HFFc6 (cell line): ENCODE measurements around the gene ZBTB49. TPM values are rescaled to one million over a fixed set of nuclear protein-coding genes. Genes with fewer than 3 reads are reported as not detected.

Experiments
- DNase-seq: peaks from one replicate; pipeline ENCODE4 v3.0.0-alpha.2; 2018
- H3K27ac Mint-ChIP-seq: 2 replicates; pipeline ENCODE4 v1.8.0; 2020; ENCODE audit warnings: mild to moderate bottlenecking, mixed read lengths
- H3K27me3 Mint-ChIP-seq: 2 replicates; pipeline ENCODE4 v1.8.0; 2021; ENCODE audit warnings: mild to moderate bottlenecking, moderate library complexity, mixed read lengths; ENCODE audit not compliant: insufficient read depth
- H3K36me3 Mint-ChIP-seq: 2 replicates; pipeline ENCODE4 v1.8.0; 2021; ENCODE audit warnings: low read depth, mixed read lengths
- H3K4me1 Mint-ChIP-seq: 2 replicates; pipeline ENCODE4 v1.8.0; 2020; ENCODE audit warnings: low read depth, mixed read lengths
- H3K4me3 Mint-ChIP-seq: 2 replicates; pipeline ENCODE4 v1.8.0; 2020; ENCODE audit warnings: mild to moderate bottlenecking, moderate library complexity, mixed read lengths
- H3K9me3 Mint-ChIP-seq: 2 replicates; pipeline ENCODE4 v1.8.0; 2020; ENCODE audit warnings: mild to moderate bottlenecking, mixed read lengths
- total RNA-seq, 6 experiments: library from RNA; stranded (reverse); fragmentation: NEBNext Ultra II Directional; extraction: Animal tissue kit (Norgen Biotek cat#: 25700); gene quantifications; 2 replicates in 1 of 6; 3 replicates in 5 of 6; pipeline ENCODE4 v1.2.3, GENCODE V29; 2021
- TF ChIP-seq, protein P1 (sequence below): fragments of 200-600 bp; sonication (generic); IDR thresholded peaks from 2 replicates; pipeline ENCODE4 v1.5.0; 2021; ENCODE audit warnings: antibody characterized with exemption, mild to moderate bottlenecking

The ZBTB49 gene
- total RNA-seq, 6 experiments from 2014 or later: 2.5 to 3.2 (median 3.0) TPM

DNA sequence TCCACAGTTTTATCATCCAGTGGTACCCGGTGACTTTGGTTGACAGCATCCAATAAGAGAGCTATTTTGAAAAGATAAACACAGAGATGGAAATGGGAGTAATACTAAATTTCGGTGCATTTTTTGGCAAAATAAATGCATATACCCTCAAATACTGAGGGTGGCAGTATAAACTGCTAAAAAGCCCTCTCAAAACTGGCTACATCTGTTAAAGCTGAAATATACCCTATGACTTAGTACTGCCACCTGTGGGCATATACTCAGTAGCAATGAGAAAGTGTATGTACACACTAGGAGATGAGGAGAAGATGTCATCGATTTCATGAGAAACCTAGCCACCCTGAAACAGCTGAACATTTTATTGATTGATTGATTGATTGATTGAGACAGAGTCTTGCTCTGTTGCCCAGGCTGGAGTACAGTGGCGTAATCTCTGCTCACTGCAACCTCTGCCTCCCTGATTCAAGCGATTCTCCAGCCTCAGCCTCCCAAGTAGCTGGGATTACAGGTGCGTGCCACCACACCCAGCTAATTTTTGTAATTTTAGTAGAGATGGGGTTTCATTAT is 29.8 kb upstream of the ZBTB49 start:
- TF ChIP-seq, protein P1, sequence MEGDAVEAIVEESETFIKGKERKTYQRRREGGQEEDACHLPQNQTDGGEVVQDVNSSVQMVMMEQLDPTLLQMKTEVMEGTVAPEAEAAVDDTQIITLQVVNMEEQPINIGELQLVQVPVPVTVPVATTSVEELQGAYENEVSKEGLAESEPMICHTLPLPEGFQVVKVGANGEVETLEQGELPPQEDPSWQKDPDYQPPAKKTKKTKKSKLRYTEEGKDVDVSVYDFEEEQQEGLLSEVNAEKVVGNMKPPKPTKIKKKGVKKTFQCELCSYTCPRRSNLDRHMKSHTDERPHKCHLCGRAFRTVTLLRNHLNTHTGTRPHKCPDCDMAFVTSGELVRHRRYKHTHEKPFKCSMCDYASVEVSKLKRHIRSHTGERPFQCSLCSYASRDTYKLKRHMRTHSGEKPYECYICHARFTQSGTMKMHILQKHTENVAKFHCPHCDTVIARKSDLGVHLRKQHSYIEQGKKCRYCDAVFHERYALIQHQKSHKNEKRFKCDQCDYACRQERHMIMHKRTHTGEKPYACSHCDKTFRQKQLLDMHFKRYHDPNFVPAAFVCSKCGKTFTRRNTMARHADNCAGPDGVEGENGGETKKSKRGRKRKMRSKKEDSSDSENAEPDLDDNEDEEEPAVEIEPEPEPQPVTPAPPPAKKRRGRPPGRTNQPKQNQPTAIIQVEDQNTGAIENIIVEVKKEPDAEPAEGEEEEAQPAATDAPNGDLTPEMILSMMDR: peak; percentile 77
- peak overlapping the region; percentile 68 for H3K4me3 Mint-ChIP-seq
- H3K36me3 Mint-ChIP-seq: no peaks in the 10 kb centered on the region
- DNase-seq: peak; percentile 82
- H3K27ac Mint-ChIP-seq: no peak overlapping the region
- H3K27me3 Mint-ChIP-seq: peaks cover 21% of the 10 kb centered on the region
- no peaks in the 10 kb centered on the region for H3K9me3 Mint-ChIP-seq
- peaks cover 10% of the 10 kb centered on the region for H3K4me1 Mint-ChIP-seq

DNA sequence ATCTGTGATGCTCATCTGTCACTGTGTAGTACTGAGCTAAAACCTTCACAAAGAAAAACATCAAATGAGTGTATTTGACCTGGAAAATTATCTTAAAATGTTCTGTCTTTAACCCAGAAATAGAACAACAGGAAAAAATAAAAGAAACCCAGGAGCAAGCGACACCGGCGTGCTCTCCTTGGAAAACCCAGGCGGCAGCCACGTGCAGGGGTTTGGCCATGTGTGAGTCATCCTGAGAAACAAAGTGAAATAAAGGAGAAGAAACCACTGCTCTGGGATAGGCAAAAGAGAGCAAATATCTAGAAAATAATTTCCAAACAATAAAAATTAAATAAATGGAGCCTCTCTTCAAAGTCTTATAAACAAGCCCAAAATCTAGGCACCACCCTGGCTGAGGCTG is 22.1 kb upstream of the ZBTB49 start:
- TF ChIP-seq, protein P1: no peak
- H3K9me3 Mint-ChIP-seq: no peaks in the 10 kb centered on the region
- H3K4me1 Mint-ChIP-seq: peaks cover 18% of the 10 kb centered on the region
- no peaks in the 10 kb centered on the region for H3K36me3 Mint-ChIP-seq
- H3K27ac Mint-ChIP-seq: no peak overlapping the region
- peaks cover 13% of the 10 kb centered on the region for H3K27me3 Mint-ChIP-seq
- no peak overlapping the region for H3K4me3 Mint-ChIP-seq
- no peak for DNase-seq

DNA sequence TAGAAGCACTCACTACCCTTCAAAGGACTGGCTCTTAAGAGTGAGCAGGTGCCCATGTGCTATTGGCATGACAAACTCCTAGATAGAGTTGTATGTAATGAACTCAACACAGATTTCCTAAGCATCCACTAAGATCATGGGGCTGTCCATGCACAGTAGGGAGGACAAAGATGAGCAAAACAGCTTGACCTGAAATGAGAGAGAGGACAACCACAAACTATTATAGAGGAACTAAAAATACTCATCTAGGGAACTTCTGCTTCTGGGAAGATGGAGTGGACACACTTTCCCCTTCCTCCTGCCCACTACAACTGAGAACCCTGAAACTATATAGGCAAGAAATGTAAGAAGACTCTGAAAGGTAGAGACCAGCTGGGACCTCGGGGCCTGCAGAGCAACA is 21.3 kb upstream of the ZBTB49 start:
- no peak overlapping the region; the same call in 1 of the 2 replicates for H3K27ac Mint-ChIP-seq
- 0 out of 2 replicates have a peak, but pooled peaks cover 3% of the 10 kb centered on the region for H3K36me3 Mint-ChIP-seq
- peaks cover 18% of the 10 kb centered on the region for H3K4me1 Mint-ChIP-seq
- no peaks in the 10 kb centered on the region for H3K9me3 Mint-ChIP-seq
- TF ChIP-seq, protein P1: no peak
- no peak for DNase-seq
- H3K4me3 Mint-ChIP-seq: no peak overlapping the region
- peaks cover 8% of the 10 kb centered on the region for H3K27me3 Mint-ChIP-seq

- Mint-ChIP-seq H3K9me3 (no peaks in the 10 kb centered on the region), H3K4me1 (peaks cover 18% of the 10 kb centered on the region), H3K27ac (no peak overlapping the region), H3K36me3 (peaks cover 6% of the 10 kb centered on the region), H3K27me3 (peaks cover 6% of the 10 kb centered on the region), H3K4me3 (no peak overlapping the region)
- no peak for DNase-seq
- TF ChIP-seq, protein P1: no peak
These were observed 20.7 kb upstream of the ZBTB49 start for GRCh38 chr4:4269331-4269731.

- Mint-ChIP-seq H3K4me3 (no peak overlapping the region), H3K4me1 (peaks cover 18% of the 10 kb centered on the region), H3K27ac (peak overlapping the region; percentile 34; the same call in 1 of the 2 replicates), H3K36me3 (peaks cover 11% of the 10 kb centered on the region), H3K27me3 (peaks cover 2% of the 10 kb centered on the region), H3K9me3 (no peaks in the 10 kb centered on the region)
- TF ChIP-seq, protein P1: no peak
- DNase-seq: no peak
These were observed 20.2 kb upstream of the ZBTB49 start for GRCh38 chr4:4269856-4270255.
